Measurements from ENCODE around the gene ARID1B.

The ARID1B gene

DNA sequence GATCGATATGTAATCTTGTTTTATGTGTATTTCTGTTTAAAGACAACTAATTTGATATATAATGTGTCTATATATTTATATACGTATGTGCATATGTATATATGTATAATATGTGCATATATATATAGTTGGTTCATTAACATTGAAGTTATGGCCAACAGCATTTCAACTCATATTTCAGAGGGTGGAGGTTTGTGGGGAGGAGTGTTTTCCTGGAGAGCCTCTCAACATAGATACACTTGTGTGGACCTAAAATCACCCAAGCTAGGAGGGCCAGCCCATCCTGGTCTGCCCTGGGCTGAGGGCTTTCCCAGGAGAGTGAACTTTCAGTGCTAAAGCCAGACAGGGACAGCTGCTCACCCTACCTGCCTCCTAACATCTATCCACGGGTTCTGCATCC lies 477.4 kb downstream of the ARID1B start:
- in situ Hi-C loops (cut with HindIII; ENCODE audit: low sequenced_read_pairs): no loop called here
- no peak for DNase-seq (ENCODE audit: low read depth, low spot score)
- TF ChIP-seq, protein P1, sequence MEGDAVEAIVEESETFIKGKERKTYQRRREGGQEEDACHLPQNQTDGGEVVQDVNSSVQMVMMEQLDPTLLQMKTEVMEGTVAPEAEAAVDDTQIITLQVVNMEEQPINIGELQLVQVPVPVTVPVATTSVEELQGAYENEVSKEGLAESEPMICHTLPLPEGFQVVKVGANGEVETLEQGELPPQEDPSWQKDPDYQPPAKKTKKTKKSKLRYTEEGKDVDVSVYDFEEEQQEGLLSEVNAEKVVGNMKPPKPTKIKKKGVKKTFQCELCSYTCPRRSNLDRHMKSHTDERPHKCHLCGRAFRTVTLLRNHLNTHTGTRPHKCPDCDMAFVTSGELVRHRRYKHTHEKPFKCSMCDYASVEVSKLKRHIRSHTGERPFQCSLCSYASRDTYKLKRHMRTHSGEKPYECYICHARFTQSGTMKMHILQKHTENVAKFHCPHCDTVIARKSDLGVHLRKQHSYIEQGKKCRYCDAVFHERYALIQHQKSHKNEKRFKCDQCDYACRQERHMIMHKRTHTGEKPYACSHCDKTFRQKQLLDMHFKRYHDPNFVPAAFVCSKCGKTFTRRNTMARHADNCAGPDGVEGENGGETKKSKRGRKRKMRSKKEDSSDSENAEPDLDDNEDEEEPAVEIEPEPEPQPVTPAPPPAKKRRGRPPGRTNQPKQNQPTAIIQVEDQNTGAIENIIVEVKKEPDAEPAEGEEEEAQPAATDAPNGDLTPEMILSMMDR (IDR thresholded peaks at IDR 0.05; ENCODE audit: low read depth, low read length): no peak
- H3K4me3 ChIP-seq (ENCODE audit: low read depth, low read length): no peak overlapping the region

DNA sequence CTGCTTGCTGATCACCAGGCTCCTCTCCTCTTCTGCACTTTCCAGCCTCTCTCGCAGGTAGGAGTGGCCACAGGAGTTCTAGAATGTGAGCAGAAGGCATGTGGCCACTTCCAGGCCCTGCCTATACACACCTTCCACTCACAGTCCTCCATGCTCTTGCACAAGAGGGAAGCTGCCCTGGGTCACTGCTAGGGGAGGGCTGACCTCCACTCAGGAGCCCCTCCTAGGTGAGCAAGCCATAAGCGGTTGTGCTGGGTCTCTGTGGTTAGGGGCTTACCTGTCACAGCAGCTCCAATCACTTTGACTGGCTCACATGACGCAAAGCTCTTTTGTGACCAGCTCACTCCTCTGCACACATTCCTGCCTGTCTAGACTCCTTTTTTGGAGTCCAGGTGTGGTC lies 477.9 kb downstream of the ARID1B start:
- no peak overlapping the region for H3K4me3 ChIP-seq (ENCODE audit: low read depth, low read length)
- DNase-seq (ENCODE audit: low read depth, low spot score): no peak
- in situ Hi-C loops (cut with HindIII; ENCODE audit: low sequenced_read_pairs): no loop called here
- TF ChIP-seq, protein P1 (IDR thresholded peaks at IDR 0.05; ENCODE audit: low read depth, low read length): no peak

DNA sequence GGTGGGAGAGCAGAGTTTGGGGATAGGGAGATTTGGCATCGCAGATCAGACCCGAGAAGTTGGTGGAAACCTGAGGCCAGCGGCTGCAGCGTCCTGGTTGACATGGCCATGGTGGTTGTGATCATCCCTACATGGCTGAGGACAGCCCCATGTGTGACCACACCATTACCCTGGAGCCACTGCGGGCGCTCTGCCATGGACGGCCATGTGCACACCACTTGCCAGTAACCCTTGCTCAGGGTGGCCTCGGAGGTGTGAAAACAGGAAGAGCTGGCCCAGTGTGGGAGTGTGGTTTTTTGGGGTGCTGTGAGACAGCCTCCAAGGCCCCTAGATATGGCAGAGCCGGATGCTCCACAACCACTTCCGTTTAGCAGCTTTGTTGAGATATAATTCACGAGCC lies 481.7 kb downstream of the ARID1B start:
- DNase-seq (ENCODE audit: low read depth, low spot score): no peak
- TF ChIP-seq, protein P1 (IDR thresholded peaks at IDR 0.05; ENCODE audit: low read depth, low read length): no peak
- in situ Hi-C loops (cut with HindIII; ENCODE audit: low sequenced_read_pairs): no loop called here
- H3K4me3 ChIP-seq (ENCODE audit: low read depth, low read length): no peak overlapping the region

DNA sequence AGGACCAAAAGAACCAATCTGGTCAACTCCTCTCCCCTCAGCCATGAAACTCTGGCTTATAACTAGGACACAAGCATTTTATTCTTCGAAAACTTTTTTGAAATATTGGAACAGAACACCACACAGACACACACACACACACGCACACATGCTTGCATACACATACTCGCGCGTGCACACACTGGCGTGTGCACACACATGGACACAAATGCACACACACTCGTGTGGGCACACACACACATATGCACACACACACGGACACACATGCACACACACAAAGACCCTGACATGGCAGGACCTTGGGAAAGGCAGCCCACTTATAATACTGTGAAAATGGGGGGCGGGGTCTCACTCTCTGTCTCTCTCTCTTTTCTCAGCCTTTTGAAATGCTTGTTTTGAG lies 482.3 kb downstream of the ARID1B start:
- in situ Hi-C loops (cut with HindIII; ENCODE audit: low sequenced_read_pairs): no loop called here
- no peak overlapping the region for H3K4me3 ChIP-seq (ENCODE audit: low read depth, low read length)
- DNase-seq (ENCODE audit: low read depth, low spot score): no peak
- TF ChIP-seq, protein P1 (IDR thresholded peaks at IDR 0.05; ENCODE audit: low read depth, low read length): no peak
